ENCODE data around the gene INTU. TPM values are rescaled to one million over a fixed set of nuclear protein-coding genes. Genes with fewer than 3 reads are reported as not detected.

Gene INTU
- polyA plus RNA-seq, 3 donors: 1.6 to 5.0 (median 2.7) TPM

Other genes with a start within 250 kb of the INTU start
- not detected for gene SLC25A31, start 97.4 kb downstream of the INTU start, polyA plus RNA-seq
- gene HSPA4L, start 149.4 kb downstream of the INTU start, polyA plus RNA-seq: under 1 TPM; 0.45 to 0.85 (median 0.77) TPM
- gene PLK4, start 247.9 kb downstream of the INTU start, polyA plus RNA-seq: 1 to 10 TPM in 1 of 3 donors, under 1 TPM in 2; 0.39 to 1.0 (median 0.49) TPM